Esophagus muscularis mucosa (tissue), 4 donors: ENCODE measurements around the gene SLC30A2. TPM values are rescaled to one million over a fixed set of nuclear protein-coding genes. Genes with fewer than 3 reads are reported as not detected.

Experiments used
- DNase-seq: peaks from one replicate; pipeline ENCODE4 v3.0.0-alpha.2; 2017; ENCODE audit errors: extremely low spot score
- H3K27ac ChIP-seq, 4 donors: fragments of 200-600 bp; sonication (generic); replicated peaks in 1 of 4; 1 replicate in 3 of 4; 2 replicates in 1 of 4; pipeline ENCODE4 v1.5.1; 2016 to 2019; ENCODE audit warnings: mild to moderate bottlenecking in 1 of 4
- H3K27me3 ChIP-seq, 4 donors: fragments of 200-600 bp; sonication (generic); one replicate each; pipeline versions ENCODE4 v1.5.1 to v1.6.0; 2016 to 2019
- H3K36me3 ChIP-seq, 4 donors: fragments of 200-600 bp; sonication (generic); one replicate each; pipeline ENCODE4 v1.5.1; 2016 to 2019
- H3K4me1 ChIP-seq, 4 donors: fragments of 200-600 bp; sonication (generic); one replicate each; pipeline ENCODE4 v1.5.1; 2016 to 2019
- H3K4me3 ChIP-seq, 4 donors: fragments of 200-600 bp; sonication (generic); 1 replicate in 2 of 4; 2 replicates in 2 of 4; pipeline ENCODE4 v1.5.1; 2016 to 2019; ENCODE audit warnings: mild to moderate bottlenecking in 4 of 4, moderate library complexity in 1 of 4
- H3K9me3 ChIP-seq, 4 donors: fragments of 200-600 bp; sonication (generic); 1 replicate in 3 of 4; 2 replicates in 1 of 4; pipeline ENCODE4 v1.5.1; 2016 to 2019
- CTCF ChIP-seq, 3 experiments: fragments of 200-600 bp in 2 of 3; fragments of 450-650 bp in 1 of 3; sonication (generic) in 2 of 3; IDR thresholded peaks; one replicate each; pipeline ENCODE4 v1.5.1; 2017 to 2019; ENCODE audit warnings: antibody characterized with exemption in 3 of 3, mild to moderate bottlenecking in 2 of 3, moderate library complexity in 1 of 3
- EP300 ChIP-seq: sonication (generic); formaldehyde crosslinking; IDR thresholded peaks from one replicate; pipeline ENCODE4 v1.6.1; 2017; ENCODE audit warnings: antibody characterized with exemption
- POLR2A ChIP-seq: fragments of 450-650 bp; IDR thresholded peaks from one replicate; pipeline ENCODE4 v1.6.1; 2017; ENCODE audit warnings: antibody characterized with exemption, moderate library complexity, mild to moderate bottlenecking, low read depth
- POLR2AphosphoS5 ChIP-seq, 2 donors: sonication (generic); formaldehyde crosslinking; IDR thresholded peaks; one replicate each; pipeline ENCODE4 v1.6.1; 2017; ENCODE audit warnings: antibody characterized with exemption in 2 of 2
- WGBS: methylation state at CpG from one replicate; pipeline ENCODE4 v1.1.5; 2018; 5-methylcytosine and 5-hydroxymethylcytosine counted together
- intact Hi-C: fragments of 100-400 bp; cut with DNase I; formaldehyde crosslinking; loops from one replicate; pipeline ENCODE4 v1.15.1; 2023
- total RNA-seq, 4 donors: library from RNA; depleted of rRNA; stranded (reverse); fragments of >200 nt; gene quantifications; one replicate each; pipeline versions ENCODE4 v1.1.0 to v1.2.1, GENCODE V29; 2016

Gene SLC30A2
- total RNA-seq, 4 donors from 2014 or later, result 0.17 TPM; not detected in 3

GRCh38 chr1:26092422-26092821 lies 46.5 kb upstream of the SLC30A2 start:
- Histone ChIP-seq H3K27ac (no peak overlapping the region), H3K9me3 (no peaks in the 10 kb centered on the region), H3K27me3 (peaks cover 0 to 69% (median 5%) of the 10 kb centered on the region in 4 donors), H3K4me3 (no peak overlapping the region), H3K4me1 (peaks cover 6 to 15% (median 10%) of the 10 kb centered on the region in 4 donors), H3K36me3 (no peaks in the 10 kb centered on the region)
- WGBS, result 68% methylated on average over 7 of the region's 7 CpGs
- intact Hi-C loops, result no loop called here
- no peak for DNase-seq
- no peak for TF ChIP-seq POLR2AphosphoS5 (IDR thresholded peaks at IDR 0.05)
- TF ChIP-seq POLR2A, result no peak
- no peak for TF ChIP-seq EP300
- TF ChIP-seq CTCF (IDR thresholded peaks at IDR 0.05), result no peak

DNA sequence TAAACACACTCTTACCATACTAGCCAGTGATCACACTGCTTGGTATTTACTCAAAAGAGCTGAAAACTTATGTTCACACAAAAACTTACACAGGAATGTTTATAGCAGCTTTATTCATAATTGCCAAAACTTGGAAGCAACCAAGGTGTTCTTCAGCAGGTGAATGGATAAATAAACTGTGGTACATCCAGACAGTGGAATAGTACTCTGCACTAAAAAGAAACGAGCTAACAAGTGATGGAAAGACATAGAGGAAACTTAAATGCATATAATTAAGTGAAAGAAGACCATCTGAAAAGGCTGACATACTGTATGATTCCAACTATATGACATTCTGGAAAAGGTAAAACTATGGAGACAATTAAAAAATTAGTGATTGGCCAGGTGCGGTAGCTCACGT lies 45.0 kb upstream of the SLC30A2 start:
- no peak overlapping the region for H3K27ac ChIP-seq
- no peaks in the 10 kb centered on the region for H3K36me3 ChIP-seq
- H3K4me1 ChIP-seq, result peaks cover 6 to 15% (median 10%) of the 10 kb centered on the region in 4 donors
- H3K27me3 ChIP-seq, result peaks cover 0 to 80% (median 7%) of the 10 kb centered on the region in 4 donors
- no peak for DNase-seq
- WGBS, result 88% methylated on average over 3 of the region's 3 CpGs
- no peak for TF ChIP-seq POLR2AphosphoS5 (IDR thresholded peaks at IDR 0.05)
- H3K9me3 ChIP-seq, result no peaks in the 10 kb centered on the region
- no peak overlapping the region for H3K4me3 ChIP-seq
- intact Hi-C loops, result no loop called here

DNA sequence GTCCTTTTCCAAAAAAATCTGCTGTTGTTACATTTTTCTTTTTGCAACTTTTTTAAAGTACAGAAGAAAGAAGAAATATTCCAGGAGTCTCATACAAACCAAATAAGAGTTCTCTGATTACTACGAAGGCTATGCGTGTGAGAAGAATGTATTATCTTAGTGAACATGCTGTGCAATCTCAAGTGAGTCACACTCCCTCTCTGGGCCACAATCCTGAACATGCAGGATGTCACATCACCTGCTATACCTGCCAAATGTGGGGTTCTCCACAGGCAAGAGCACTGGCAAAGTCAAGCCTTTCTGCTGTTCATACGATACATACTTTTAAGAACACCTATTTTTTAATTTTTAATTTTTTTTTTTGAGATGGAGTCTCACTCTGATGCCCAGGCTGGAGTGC lies 43.2 kb upstream of the SLC30A2 start:
- DNase-seq, result no peak
- Histone ChIP-seq H3K27ac (no peak overlapping the region), H3K27me3 (peaks cover 0 to 78% (median 7%) of the 10 kb centered on the region in 4 donors), H3K9me3 (no peaks in the 10 kb centered on the region), H3K36me3 (no peaks in the 10 kb centered on the region), H3K4me1 (peaks cover 0 to 4% (median 3%) of the 10 kb centered on the region in 4 donors), H3K4me3 (no peak overlapping the region)
- no peak for TF ChIP-seq POLR2A
- no peak for TF ChIP-seq POLR2AphosphoS5 (IDR thresholded peaks at IDR 0.05)
- no peak for TF ChIP-seq EP300
- no peak for TF ChIP-seq CTCF (IDR thresholded peaks at IDR 0.05)
- intact Hi-C loops, result no loop called here
- WGBS, result 96% methylated on average over 3 of the region's 3 CpGs

DNA sequence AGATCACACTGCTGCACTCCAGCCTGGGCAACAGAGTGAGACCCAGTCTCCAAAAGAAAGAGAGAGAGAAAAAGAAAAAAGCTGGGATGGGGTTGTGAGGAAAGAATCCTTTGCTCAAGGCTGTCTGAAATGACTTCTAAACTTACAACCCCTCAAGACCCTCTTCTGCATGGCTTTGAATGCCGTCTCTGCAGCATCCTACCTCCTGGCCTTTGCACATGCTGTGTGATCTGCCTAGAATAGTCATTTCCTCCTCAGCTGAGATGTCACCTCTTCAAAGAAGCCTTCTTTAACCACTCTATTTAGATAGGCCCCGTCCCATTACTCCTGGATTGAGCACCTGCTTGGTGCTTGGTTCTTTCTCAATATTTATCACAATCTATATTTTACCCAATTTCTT lies 38.9 kb upstream of the SLC30A2 start:
- TF ChIP-seq CTCF (IDR thresholded peaks at IDR 0.05) (no peak), POLR2AphosphoS5 (IDR thresholded peaks at IDR 0.05) (no peak), POLR2A (no peak), EP300 (no peak)
- WGBS, result 81% methylated on average over 2 of the region's 2 CpGs
- Histone ChIP-seq H3K27me3 (peaks cover 0 to 49% (median 2%) of the 10 kb centered on the region in 4 donors), H3K9me3 (no peaks in the 10 kb centered on the region), H3K4me1 (no peaks in the 10 kb centered on the region), H3K36me3 (no peaks in the 10 kb centered on the region), H3K4me3 (no peak overlapping the region), H3K27ac (no peak overlapping the region)
- intact Hi-C loops, result no loop called here
- no peak for DNase-seq

DNA sequence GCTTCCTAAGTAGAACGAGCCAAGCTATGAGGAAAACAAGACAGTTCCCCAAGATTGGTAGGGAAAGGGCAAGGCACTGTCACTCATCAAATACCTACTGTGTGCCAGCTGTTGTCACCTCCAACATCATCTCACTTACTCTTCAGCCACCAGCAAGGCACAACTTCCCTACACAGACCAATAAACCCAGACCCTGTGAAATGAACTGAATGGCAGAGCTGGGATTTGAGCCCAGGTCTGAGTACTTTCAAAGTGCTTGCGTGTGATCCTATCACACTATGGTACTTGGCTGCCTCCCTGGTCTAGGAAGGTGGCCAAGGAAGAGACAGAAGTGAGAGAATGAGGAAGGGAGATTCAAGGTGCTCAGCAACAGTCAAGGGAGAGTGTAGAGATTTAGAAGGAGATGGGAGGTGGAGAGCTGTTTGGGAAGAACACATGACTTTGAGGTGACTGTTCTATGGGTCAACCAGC lies 38.2 kb upstream of the SLC30A2 start:
- WGBS, result 70% methylated on average over 2 of the region's 2 CpGs
- Histone ChIP-seq H3K9me3 (no peaks in the 10 kb centered on the region), H3K27ac (no peak overlapping the region), H3K27me3 (peaks cover 0 to 42% (median 2%) of the 10 kb centered on the region in 4 donors), H3K36me3 (no peaks in the 10 kb centered on the region), H3K4me1 (peaks cover 0 to 3% (median 0%) of the 10 kb centered on the region in 4 donors), H3K4me3 (no peak overlapping the region)
- TF ChIP-seq EP300 (no peak), CTCF (IDR thresholded peaks at IDR 0.05) (no peak), POLR2AphosphoS5 (IDR thresholded peaks at IDR 0.05) (no peak), POLR2A (no peak)
- DNase-seq, result no peak
- intact Hi-C loops, result no loop called here
